Hematopoietic multipotent progenitor cell treated with erythropoietin and hydrocortisone succinate and interleukin-3 and kit ligand, for 4 days (in vitro differentiated cells): ENCODE data around the gene HLTF.
"Not testable (repeated sequence)": the region's sequence is repeated elsewhere in the genome, so short reads cannot be mapped to it uniquely, and the experiment has no call there.

Experiments
- DNase-seq: peaks from one replicate; pipeline ENCODE4 v3.0.0-alpha.2; 2015

HLTF gene

GRCh38 chr3:149015393-149015792, 70.9 kb downstream of the HLTF start:
- no peak for DNase-seq

- no peak for DNase-seq
Observed at GRCh38 chr3:149013726-149014125, 72.6 kb downstream of the HLTF start.

GRCh38 chr3:149011676-149012075, 74.7 kb downstream of the HLTF start:
- no peak for DNase-seq

- no peak for DNase-seq
Observed at GRCh38 chr3:149010966-149011365, 75.4 kb downstream of the HLTF start.

- DNase-seq = no peak
Observed at GRCh38 chr3:149010504-149010951, 75.8 kb downstream of the HLTF start.

- peak; percentile 55 for DNase-seq
Observed at GRCh38 chr3:149009732-149010131, 76.6 kb downstream of the HLTF start.

GRCh38 chr3:149007567-149008257, 78.6 kb downstream of the HLTF start:
- DNase-seq = no peak

GRCh38 chr3:149005416-149005815, 80.9 kb downstream of the HLTF start:
- DNase-seq = no peak

GRCh38 chr3:149004622-149005021, 81.7 kb downstream of the HLTF start:
- no peak for DNase-seq

- no peak for DNase-seq
Observed at GRCh38 chr3:149003653-149004305, 82.6 kb downstream of the HLTF start.

GRCh38 chr3:149001727-149002126, 84.6 kb downstream of the HLTF start:
- no peak for DNase-seq

- peak; percentile 57 for DNase-seq
Observed at GRCh38 chr3:149000206-149000745, 86.1 kb downstream of the HLTF start.

- DNase-seq = no peak
Observed at GRCh38 chr3:148999806-149000205, 86.5 kb downstream of the HLTF start.

- DNase-seq = no peak
Observed at GRCh38 chr3:148998715-148999423, 87.5 kb downstream of the HLTF start.

GRCh38 chr3:148998297-148998696, 88.0 kb downstream of the HLTF start:
- no peak for DNase-seq

- no peak for DNase-seq
Observed at GRCh38 chr3:148997623-148998022, 88.7 kb downstream of the HLTF start.

GRCh38 chr3:148992635-148993255, 93.6 kb downstream of the HLTF start:
- no peak for DNase-seq

- DNase-seq = peak; percentile 67
Observed at GRCh38 chr3:148992027-148992634, 94.2 kb downstream of the HLTF start.

- DNase-seq = peak; percentile 92
Observed at GRCh38 chr3:148991219-148992026, 94.9 kb downstream of the HLTF start, which contains the start of gene GYG1. Gene GYG1 (plus strand): TSS chr3:148991540. CDS start chr3:148991641, 101 bp downstream.

- DNase-seq = peak; percentile 52
Observed at GRCh38 chr3:148990236-148990635, 96.1 kb downstream of the HLTF start.

GRCh38 chr3:148987551-148987950, 98.8 kb downstream of the HLTF start:
- not testable (repeated sequence) for DNase-seq

- DNase-seq = no peak
Observed at GRCh38 chr3:148981273-148981672, 105.1 kb downstream of the HLTF start.
